Neural cell (in vitro differentiated cells): ENCODE measurements around the gene SAMD3. TPM values are rescaled to one million over a fixed set of nuclear protein-coding genes. Genes with fewer than 3 reads are reported as not detected.

Source experiments
- H2AFZ ChIP-seq: fragments of 200-600, 300-800 bp; sonication (generic), shearing (Covaris generic); 2 replicates; pipeline ENCODE4 v1.6.0; 2014; ENCODE audit warnings: low read depth, mild to moderate bottlenecking, antibody characterized with exemption, low read length, moderate library complexity
- H3F3A ChIP-seq: fragments of 200-600 bp; shearing (Covaris generic); 2 replicates; pipeline ENCODE4 v1.6.1; 2016; ENCODE audit warnings: mild to moderate bottlenecking, moderate library complexity, mixed read lengths, antibody characterized with exemption, low read length; ENCODE audit not compliant: insufficient read depth, poor library complexity, severe bottlenecking
- H3K27ac ChIP-seq: fragments of 200-600, 300-800 bp; sonication (generic), shearing (Covaris generic); 2 replicates; pipeline ENCODE4 v1.5.1; 2014; ENCODE audit warnings: mild to moderate bottlenecking, low read length, moderate library complexity
- H3K27me3 ChIP-seq: fragments of 300-800, 200-600 bp; sonication (generic), shearing (Covaris generic); 2 replicates; pipeline ENCODE4 v1.6.0; 2014; ENCODE audit warnings: mild to moderate bottlenecking, low read depth, low read length, moderate library complexity; ENCODE audit not compliant: insufficient read depth
- H3K36me3 ChIP-seq: fragments of 300-800, 200-600 bp; sonication (generic), shearing (Covaris generic); 2 replicates; pipeline ENCODE4 v1.5.1; 2014; ENCODE audit warnings: mild to moderate bottlenecking, antibody characterized with exemption, low read length, moderate library complexity; ENCODE audit not compliant: insufficient read depth
- H3K4me2 ChIP-seq: fragments of 300-800, 200-600 bp; sonication (generic), shearing (Covaris generic); 2 replicates; pipeline ENCODE4 v1.6.0; 2014; ENCODE audit warnings: mild to moderate bottlenecking, low read length
- H3K4me3 ChIP-seq: fragments of 300-800, 200-600 bp; sonication (generic), shearing (Covaris generic); 2 replicates; pipeline ENCODE4 v1.5.1; 2014; ENCODE audit warnings: mild to moderate bottlenecking, low read length, moderate library complexity
- H3K79me2 ChIP-seq: fragments of 200-600 bp; shearing (Covaris generic); replicated peaks from 2 replicates; pipeline ENCODE4 v1.6.0; 2014; ENCODE audit warnings: mild to moderate bottlenecking, low read length, moderate library complexity; ENCODE audit not compliant: insufficient read depth
- H3K9ac ChIP-seq: fragments of 300-800, 200-600 bp; sonication (generic), shearing (Covaris generic); 2 replicates; pipeline ENCODE4 v1.6.1; 2016; ENCODE audit warnings: mild to moderate bottlenecking, low read length, mixed read lengths
- H3K9me2 ChIP-seq: fragments of 200-600 bp; shearing (Covaris generic); 2 replicates; pipeline ENCODE4 v1.6.1; 2016; ENCODE audit warnings: mild to moderate bottlenecking, low read length, mixed read lengths; ENCODE audit not compliant: insufficient read depth
- H3K9me3 ChIP-seq: fragments of 200-600, 300-800 bp; sonication (generic), shearing (Covaris generic); 2 replicates; pipeline ENCODE4 v1.6.1; 2016; ENCODE audit warnings: mild to moderate bottlenecking, mixed run types, low read length, moderate library complexity, mixed read lengths
- H4K20me1 ChIP-seq: fragments of 200-600 bp; shearing (Covaris generic); 2 replicates; pipeline ENCODE4 v1.6.1; 2016; ENCODE audit warnings: mild to moderate bottlenecking, mixed run types; ENCODE audit not compliant: insufficient read depth
- CTCF ChIP-seq: fragments of 450-650 bp; IDR thresholded peaks from 2 replicates; pipeline ENCODE4 v1.5.1; 2014; ENCODE audit warnings: antibody characterized with exemption, mild to moderate bottlenecking, moderate library complexity; ENCODE audit not compliant: poor library complexity, severe bottlenecking
- EP300 ChIP-seq: fragments of 450-650 bp; conservative IDR thresholded peaks from 2 replicates; pipeline ENCODE4 v1.6.1; 2014; ENCODE audit warnings: antibody characterized with exemption, mild to moderate bottlenecking, moderate library complexity; ENCODE audit not compliant: poor library complexity, severe bottlenecking
- EZH2 ChIP-seq: fragments of 200-600, 300-800 bp; shearing (Covaris generic), sonication (generic); IDR thresholded peaks from 2 replicates; pipeline ENCODE4 v1.6.1; 2014; ENCODE audit warnings: antibody characterized with exemption, low read length, borderline replicate concordance, mild to moderate bottlenecking; ENCODE audit not compliant: insufficient read depth, poor library complexity, severe bottlenecking
- MXI1 ChIP-seq: fragments of 450-650 bp; conservative IDR thresholded peaks from 2 replicates; pipeline ENCODE4 v1.6.1; 2014; ENCODE audit warnings: antibody characterized with exemption, mild to moderate bottlenecking; ENCODE audit not compliant: poor library complexity, severe bottlenecking
- POLR2AphosphoS5 ChIP-seq: IDR thresholded peaks from 2 replicates; pipeline ENCODE4 v1.6.1; 2012
- RAD21 ChIP-seq: fragments of 450-650 bp; conservative IDR thresholded peaks from 2 replicates; pipeline ENCODE4 v1.6.1; 2014; ENCODE audit warnings: antibody characterized with exemption, mild to moderate bottlenecking, moderate library complexity
- SMC3 ChIP-seq: fragments of 450-650 bp; conservative IDR thresholded peaks from 2 replicates; pipeline ENCODE4 v1.6.1; 2014; ENCODE audit warnings: antibody characterized with exemption, mild to moderate bottlenecking, moderate library complexity; ENCODE audit not compliant: poor library complexity
- TAF1 ChIP-seq: IDR thresholded peaks from 2 replicates; pipeline ENCODE4 v1.6.1; 2012; ENCODE audit warnings: low read depth
- polyA plus RNA-seq: library from polyadenylated mRNA; depleted of rRNA; stranded (reverse); fragments of >200 nt; gene quantifications from 2 replicates; pipeline ENCODE4 v1.2.3, GENCODE V29; 2014
- TF ChIP-seq, protein P1 (sequence below): IDR thresholded peaks from 2 replicates; pipeline ENCODE4 v1.6.1; 2012; ENCODE audit warnings: borderline replicate concordance

The SAMD3 gene
- polyA plus RNA-seq, 1 donor from 2014 or later: 17.1 TPM

DNA sequence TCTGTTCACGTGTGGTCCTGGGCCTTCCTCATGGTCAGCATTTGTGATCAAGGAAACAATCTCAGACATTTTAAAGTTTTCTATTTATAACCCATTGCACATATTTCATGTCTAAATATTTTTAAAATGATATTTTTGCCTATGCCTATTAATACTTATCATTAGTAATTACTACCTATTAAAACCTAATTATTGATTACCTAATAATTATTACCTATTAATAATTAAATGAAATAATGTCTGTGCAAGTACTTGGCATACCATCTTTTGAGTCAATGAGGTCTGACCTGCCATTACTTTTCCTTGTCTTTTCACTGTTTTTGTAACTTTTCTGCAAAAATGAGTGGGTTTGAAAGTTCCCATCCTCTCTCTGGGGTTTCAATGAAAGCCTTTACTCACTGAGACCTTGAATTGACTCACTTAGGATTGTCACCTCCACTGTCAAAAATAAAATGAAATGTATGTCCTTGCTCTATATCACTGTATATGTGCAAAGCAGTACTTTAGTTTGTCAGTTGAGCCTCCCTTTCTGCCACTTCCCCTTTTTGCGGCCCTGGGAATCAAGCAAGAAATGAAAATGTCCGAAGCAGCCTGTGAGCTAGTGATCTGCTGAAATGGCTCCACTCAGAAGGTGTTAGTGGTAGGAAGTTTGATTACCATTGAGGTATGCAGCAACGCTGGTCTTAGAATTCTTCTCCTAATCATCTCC is 116.6 kb downstream of the SAMD3 start:
- Histone ChIP-seq H3K27me3 (no peaks in the 10 kb centered on the region), H3F3A (peaks cover 10% of the 10 kb centered on the region), H3K9me3 (no peaks in the 10 kb centered on the region), H3K79me2 (no peaks in the 10 kb centered on the region), H3K4me3 (no peak overlapping the region), H2AFZ (no peak overlapping the region), H3K9ac (no peak overlapping the region), H3K9me2 (no peaks in the 10 kb centered on the region), H4K20me1 (no peaks in the 10 kb centered on the region), H3K36me3 (no peaks in the 10 kb centered on the region), H3K27ac (no peak overlapping the region), H3K4me2 (no peak overlapping the region)
- TF ChIP-seq CTCF: no peak
- TF ChIP-seq EP300: no peak
- TF ChIP-seq, protein P1, sequence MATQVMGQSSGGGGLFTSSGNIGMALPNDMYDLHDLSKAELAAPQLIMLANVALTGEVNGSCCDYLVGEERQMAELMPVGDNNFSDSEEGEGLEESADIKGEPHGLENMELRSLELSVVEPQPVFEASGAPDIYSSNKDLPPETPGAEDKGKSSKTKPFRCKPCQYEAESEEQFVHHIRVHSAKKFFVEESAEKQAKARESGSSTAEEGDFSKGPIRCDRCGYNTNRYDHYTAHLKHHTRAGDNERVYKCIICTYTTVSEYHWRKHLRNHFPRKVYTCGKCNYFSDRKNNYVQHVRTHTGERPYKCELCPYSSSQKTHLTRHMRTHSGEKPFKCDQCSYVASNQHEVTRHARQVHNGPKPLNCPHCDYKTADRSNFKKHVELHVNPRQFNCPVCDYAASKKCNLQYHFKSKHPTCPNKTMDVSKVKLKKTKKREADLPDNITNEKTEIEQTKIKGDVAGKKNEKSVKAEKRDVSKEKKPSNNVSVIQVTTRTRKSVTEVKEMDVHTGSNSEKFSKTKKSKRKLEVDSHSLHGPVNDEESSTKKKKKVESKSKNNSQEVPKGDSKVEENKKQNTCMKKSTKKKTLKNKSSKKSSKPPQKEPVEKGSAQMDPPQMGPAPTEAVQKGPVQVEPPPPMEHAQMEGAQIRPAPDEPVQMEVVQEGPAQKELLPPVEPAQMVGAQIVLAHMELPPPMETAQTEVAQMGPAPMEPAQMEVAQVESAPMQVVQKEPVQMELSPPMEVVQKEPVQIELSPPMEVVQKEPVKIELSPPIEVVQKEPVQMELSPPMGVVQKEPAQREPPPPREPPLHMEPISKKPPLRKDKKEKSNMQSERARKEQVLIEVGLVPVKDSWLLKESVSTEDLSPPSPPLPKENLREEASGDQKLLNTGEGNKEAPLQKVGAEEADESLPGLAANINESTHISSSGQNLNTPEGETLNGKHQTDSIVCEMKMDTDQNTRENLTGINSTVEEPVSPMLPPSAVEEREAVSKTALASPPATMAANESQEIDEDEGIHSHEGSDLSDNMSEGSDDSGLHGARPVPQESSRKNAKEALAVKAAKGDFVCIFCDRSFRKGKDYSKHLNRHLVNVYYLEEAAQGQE: no peak
- no peak for TF ChIP-seq SMC3
- TF ChIP-seq MXI1: no peak
- no peak for TF ChIP-seq EZH2
- no peak for TF ChIP-seq TAF1
- no peak for TF ChIP-seq POLR2AphosphoS5

DNA sequence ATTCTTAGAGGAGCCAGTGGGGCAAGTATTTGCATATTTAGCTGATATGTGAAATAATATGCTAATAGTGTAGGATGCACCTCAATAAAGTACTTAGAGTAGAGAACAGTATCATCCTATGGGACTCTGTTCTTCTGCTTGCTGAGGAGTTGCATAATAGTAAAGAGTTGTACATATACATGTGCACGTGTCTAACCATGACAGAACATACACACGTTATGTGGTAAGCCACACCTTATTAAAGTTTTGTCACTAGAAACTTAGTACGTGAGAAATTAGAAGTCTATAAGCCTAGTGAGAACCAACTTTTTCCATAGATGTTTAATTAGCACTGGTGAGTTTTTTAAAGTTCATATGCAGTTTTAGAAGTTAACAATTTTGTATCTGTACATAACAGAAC is 123.6 kb downstream of the SAMD3 start:
- H3K4me2 ChIP-seq: no peak overlapping the region
- no peak overlapping the region for H3K9ac ChIP-seq
- no peaks in the 10 kb centered on the region for H3K79me2 ChIP-seq
- no peak for TF ChIP-seq MXI1
- no peak for TF ChIP-seq POLR2AphosphoS5
- TF ChIP-seq, protein P1: no peak
- TF ChIP-seq TAF1: no peak
- TF ChIP-seq CTCF: no peak
- no peak for TF ChIP-seq EP300
- no peak for TF ChIP-seq EZH2
- TF ChIP-seq SMC3: no peak
- TF ChIP-seq RAD21: no peak
- H3F3A ChIP-seq: peaks cover 4% of the 10 kb centered on the region
- H3K9me3 ChIP-seq: no peaks in the 10 kb centered on the region
- H3K27me3 ChIP-seq: no peaks in the 10 kb centered on the region
- H3K4me3 ChIP-seq: no peak overlapping the region
- H3K36me3 ChIP-seq: peaks cover 3% of the 10 kb centered on the region
- no peak overlapping the region for H2AFZ ChIP-seq
- no peak overlapping the region for H3K27ac ChIP-seq
- H4K20me1 ChIP-seq: no peaks in the 10 kb centered on the region
- no peaks in the 10 kb centered on the region for H3K9me2 ChIP-seq
